Stomach smooth muscle (tissue), 2 donors: ENCODE measurements around the gene GPR85.

Experiments
- H3K27ac ChIP-seq: one replicate; pipeline ENCODE4 v1.7.0; 2013; ENCODE audit warnings: mild to moderate bottlenecking, low read length, inconsistent platforms
- H3K27me3 ChIP-seq, 2 donors: one replicate each; pipeline ENCODE4 v1.7.0; 2013; ENCODE audit warnings: low read length in 2 of 2; ENCODE audit not compliant: insufficient read depth in 2 of 2, control insufficient read depth in 1 of 2
- H3K36me3 ChIP-seq, 2 donors: one replicate each; pipeline ENCODE4 v1.7.0; 2013; ENCODE audit warnings: low read length in 2 of 2; ENCODE audit not compliant: control insufficient read depth in 2 of 2, insufficient read depth in 2 of 2
- H3K4me1 ChIP-seq: one replicate; pipeline ENCODE4 v1.7.0; 2013; ENCODE audit warnings: low read length; ENCODE audit not compliant: control insufficient read depth, insufficient read depth
- H3K4me3 ChIP-seq, 2 donors: one replicate each; pipeline ENCODE4 v1.7.0; 2013; ENCODE audit warnings: low read length in 2 of 2
- H3K9ac ChIP-seq, 2 donors: one replicate each; pipeline ENCODE4 v1.7.0; 2013; ENCODE audit warnings: low read length in 2 of 2, mild to moderate bottlenecking in 1 of 2
- H3K9me3 ChIP-seq, 2 donors: one replicate each; pipeline ENCODE4 v1.7.0; 2013; ENCODE audit warnings: low read length in 2 of 2; ENCODE audit not compliant: control insufficient read depth in 2 of 2
- donor health status: healthy.
- donor health status: Pancreatic carcinoma.

The GPR85 gene

GRCh38 chr7:113113912-113114311 is 27.3 kb upstream of the GPR85 start:
- Histone ChIP-seq H3K9ac (no peak overlapping the region), H3K27me3 (no peaks in the 10 kb centered on the region), H3K4me3 (no peak overlapping the region), H3K4me1 (peaks cover under 1% of the 10 kb centered on the region), H3K9me3 (no peaks in the 10 kb centered on the region), H3K36me3 (peaks cover 0 to 4% of the 10 kb centered on the region in 2 donors), H3K27ac (no peak overlapping the region)

GRCh38 chr7:113109718-113110117 is 23.1 kb upstream of the GPR85 start:
- no peak overlapping the region for H3K9ac ChIP-seq
- no peaks in the 10 kb centered on the region for H3K9me3 ChIP-seq
- H3K4me1 ChIP-seq, result no peaks in the 10 kb centered on the region
- H3K36me3 ChIP-seq, result peaks cover 0 to 4% of the 10 kb centered on the region in 2 donors
- no peak overlapping the region for H3K27ac ChIP-seq
- no peaks in the 10 kb centered on the region for H3K27me3 ChIP-seq
- H3K4me3 ChIP-seq, result no peak overlapping the region

GRCh38 chr7:113100121-113100603 is 13.5 kb upstream of the GPR85 start:
- Histone ChIP-seq H3K27me3 (no peaks in the 10 kb centered on the region), H3K9ac (peak overlapping the region in 1 of 2 donors; percentile 44), H3K4me3 (peak overlapping the region; percentile 16 to 52), H3K27ac (no peak overlapping the region), H3K36me3 (no peaks in the 10 kb centered on the region), H3K9me3 (no peaks in the 10 kb centered on the region), H3K4me1 (no peaks in the 10 kb centered on the region)

GRCh38 chr7:113099284-113099919 is 12.8 kb upstream of the GPR85 start:
- peak overlapping the region; percentile 16 to 52 for H3K4me3 ChIP-seq
- peak overlapping the region in 1 of 2 donors; percentile 44 for H3K9ac ChIP-seq
- H3K36me3 ChIP-seq, result no peaks in the 10 kb centered on the region
- H3K27me3 ChIP-seq, result no peaks in the 10 kb centered on the region
- H3K27ac ChIP-seq, result no peak overlapping the region
- no peaks in the 10 kb centered on the region for H3K9me3 ChIP-seq
- no peaks in the 10 kb centered on the region for H3K4me1 ChIP-seq

- no peaks in the 10 kb centered on the region for H3K4me1 ChIP-seq
- no peaks in the 10 kb centered on the region for H3K36me3 ChIP-seq
- H3K9me3 ChIP-seq, result no peaks in the 10 kb centered on the region
- no peak overlapping the region for H3K9ac ChIP-seq
- no peaks in the 10 kb centered on the region for H3K27me3 ChIP-seq
- H3K27ac ChIP-seq, result no peak overlapping the region
- H3K4me3 ChIP-seq, result no peak overlapping the region
Observed at GRCh38 chr7:113094517-113095249, 8.1 kb upstream of the GPR85 start.

GRCh38 chr7:113093561-113093960 is 6.9 kb upstream of the GPR85 start:
- no peak overlapping the region for H3K27ac ChIP-seq
- H3K27me3 ChIP-seq, result no peaks in the 10 kb centered on the region
- H3K36me3 ChIP-seq, result no peaks in the 10 kb centered on the region
- no peaks in the 10 kb centered on the region for H3K4me1 ChIP-seq
- H3K9me3 ChIP-seq, result no peaks in the 10 kb centered on the region
- H3K9ac ChIP-seq, result no peak overlapping the region
- H3K4me3 ChIP-seq, result no peak overlapping the region

GRCh38 chr7:113092762-113093161 is 6.1 kb upstream of the GPR85 start:
- Histone ChIP-seq H3K4me3 (no peak overlapping the region), H3K9ac (no peak overlapping the region), H3K9me3 (no peaks in the 10 kb centered on the region), H3K27me3 (no peaks in the 10 kb centered on the region), H3K36me3 (no peaks in the 10 kb centered on the region), H3K27ac (no peak overlapping the region), H3K4me1 (no peaks in the 10 kb centered on the region)

GRCh38 chr7:113087071-113087998 is 708 bp upstream of the GPR85 start:
- no peak overlapping the region for H3K9ac ChIP-seq
- H3K27ac ChIP-seq, result no peak overlapping the region
- no peaks in the 10 kb centered on the region for H3K27me3 ChIP-seq
- peak overlapping the region in 1 of 2 donors; percentile 24 for H3K4me3 ChIP-seq
- H3K4me1 ChIP-seq, result peaks cover 4% of the 10 kb centered on the region
- H3K9me3 ChIP-seq, result no peaks in the 10 kb centered on the region
- no peaks in the 10 kb centered on the region for H3K36me3 ChIP-seq

- peak overlapping the region; percentile 68 to 69 for H3K4me3 ChIP-seq
Observed at GRCh38 chr7:113085781-113086390, 741 bp downstream of the GPR85 start.

GRCh38 chr7:113084496-113085172 is 2.0 kb downstream of the GPR85 start:
- peaks cover 4% of the 10 kb centered on the region for H3K4me1 ChIP-seq
- no peaks in the 10 kb centered on the region for H3K27me3 ChIP-seq
- no peaks in the 10 kb centered on the region for H3K36me3 ChIP-seq
- no peak overlapping the region for H3K4me3 ChIP-seq
- H3K9me3 ChIP-seq, result no peaks in the 10 kb centered on the region
- H3K9ac ChIP-seq, result no peak overlapping the region
- no peak overlapping the region for H3K27ac ChIP-seq

More at GRCh38 chr7:113085781-113086390, 741 bp downstream of the GPR85 start:
- no peak overlapping the region for H3K9ac ChIP-seq
- H3K4me1 ChIP-seq, result peaks cover 4% of the 10 kb centered on the region
- H3K36me3 ChIP-seq, result no peaks in the 10 kb centered on the region
- H3K27ac ChIP-seq, result no peak overlapping the region
- no peaks in the 10 kb centered on the region for H3K27me3 ChIP-seq
- H3K9me3 ChIP-seq, result no peaks in the 10 kb centered on the region
